GM06990 (cell line): ENCODE data around the gene ALDH9A1.

ENCODE experiments used
- DNase-seq: peaks from one replicate; pipeline ENCODE4 v3.0.0-alpha.2; 2011; ENCODE audit not compliant: insufficient read length; ENCODE audit errors: extremely low read depth
- H3K27me3 ChIP-seq: replicated peaks from 2 replicates; pipeline ENCODE4 v1.6.0; 2011; ENCODE audit warnings: low read length; ENCODE audit not compliant: control insufficient read depth, insufficient read depth
- H3K36me3 ChIP-seq: 2 replicates; pipeline ENCODE4 v1.5.1; 2011; ENCODE audit warnings: low read length; ENCODE audit not compliant: control insufficient read depth, insufficient read depth
- H3K4me3 ChIP-seq: replicated peaks from 2 replicates; pipeline ENCODE4 v1.5.1; 2011; ENCODE audit warnings: low read depth, mild to moderate bottlenecking, control low read depth, low read length
- CTCF ChIP-seq: IDR thresholded peaks from 2 replicates; pipeline ENCODE4 v1.5.1; 2011; ENCODE audit warnings: low read length, control low read depth, mild to moderate bottlenecking, inconsistent platforms; ENCODE audit not compliant: insufficient read depth, poor library complexity, severe bottlenecking

Gene ALDH9A1

DNA sequence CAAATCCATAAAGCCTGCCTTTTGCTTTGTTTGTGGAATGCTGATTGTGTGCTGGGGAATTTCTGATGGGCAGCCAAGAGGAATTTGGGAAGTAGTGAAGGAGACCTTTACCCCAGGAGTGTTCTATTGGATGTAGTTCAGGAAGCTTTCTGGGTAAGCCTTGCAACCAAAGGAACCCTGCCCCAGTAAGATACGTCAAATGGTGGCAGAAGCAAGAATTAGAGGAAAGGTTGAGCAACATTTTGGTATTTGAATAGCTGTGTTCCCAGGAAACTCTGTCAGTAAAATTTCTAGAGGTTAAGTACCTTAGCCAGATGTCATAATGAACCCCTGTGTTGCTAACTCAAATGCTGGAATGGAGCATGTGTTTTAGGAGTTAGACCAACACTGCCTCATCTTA lies 60.9 kb downstream of the ALDH9A1 start:
- H3K36me3 ChIP-seq, result no peaks in the 10 kb centered on the region
- H3K27me3 ChIP-seq, result no peaks in the 10 kb centered on the region
- no peak for DNase-seq
- H3K4me3 ChIP-seq, result no peak overlapping the region
- TF ChIP-seq CTCF, result no peak

DNA sequence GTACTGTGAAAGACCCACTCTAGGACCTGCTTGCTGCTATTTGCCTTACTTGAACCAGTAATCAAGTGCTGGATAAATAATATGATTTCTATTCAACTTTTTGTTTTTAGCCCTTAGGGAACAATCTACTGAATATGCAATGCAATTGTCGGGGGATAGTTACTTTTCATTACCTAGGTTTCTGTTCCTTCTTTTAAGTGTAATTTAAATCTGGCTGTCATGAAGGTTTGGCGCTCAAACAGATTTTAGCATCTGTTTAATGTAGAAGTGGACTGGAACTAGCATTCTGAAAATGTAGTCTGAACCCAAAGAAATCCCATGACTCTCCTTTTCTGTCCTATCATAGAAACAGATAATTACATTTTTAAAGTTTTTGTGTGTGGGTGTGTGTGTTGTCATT lies 62.5 kb downstream of the ALDH9A1 start:
- DNase-seq, result no peak
- TF ChIP-seq CTCF, result no peak
- Histone ChIP-seq H3K36me3 (no peaks in the 10 kb centered on the region), H3K27me3 (no peaks in the 10 kb centered on the region), H3K4me3 (no peak overlapping the region)

DNA sequence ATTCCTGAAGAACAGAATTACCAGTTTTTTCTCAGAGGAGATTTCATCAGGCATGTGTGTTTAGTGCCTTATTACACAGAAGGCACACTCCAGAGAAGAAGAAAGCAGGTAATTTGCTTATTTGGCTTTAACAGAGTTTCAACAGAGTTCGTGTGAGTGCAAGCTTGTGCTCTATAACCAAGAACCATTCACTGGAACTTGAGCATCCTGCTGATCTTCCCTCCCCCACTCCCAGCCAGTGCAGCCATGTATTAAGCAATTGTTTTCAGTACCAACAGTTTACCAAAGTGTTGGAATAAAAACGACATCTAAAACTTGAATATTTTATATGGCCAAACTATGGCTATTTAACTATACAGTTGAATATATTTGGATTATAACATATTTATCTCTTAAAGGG lies 63.0 kb downstream of the ALDH9A1 start:
- TF ChIP-seq CTCF, result no peak
- Histone ChIP-seq H3K36me3 (no peaks in the 10 kb centered on the region), H3K4me3 (no peak overlapping the region), H3K27me3 (no peaks in the 10 kb centered on the region)
- no peak for DNase-seq

DNA sequence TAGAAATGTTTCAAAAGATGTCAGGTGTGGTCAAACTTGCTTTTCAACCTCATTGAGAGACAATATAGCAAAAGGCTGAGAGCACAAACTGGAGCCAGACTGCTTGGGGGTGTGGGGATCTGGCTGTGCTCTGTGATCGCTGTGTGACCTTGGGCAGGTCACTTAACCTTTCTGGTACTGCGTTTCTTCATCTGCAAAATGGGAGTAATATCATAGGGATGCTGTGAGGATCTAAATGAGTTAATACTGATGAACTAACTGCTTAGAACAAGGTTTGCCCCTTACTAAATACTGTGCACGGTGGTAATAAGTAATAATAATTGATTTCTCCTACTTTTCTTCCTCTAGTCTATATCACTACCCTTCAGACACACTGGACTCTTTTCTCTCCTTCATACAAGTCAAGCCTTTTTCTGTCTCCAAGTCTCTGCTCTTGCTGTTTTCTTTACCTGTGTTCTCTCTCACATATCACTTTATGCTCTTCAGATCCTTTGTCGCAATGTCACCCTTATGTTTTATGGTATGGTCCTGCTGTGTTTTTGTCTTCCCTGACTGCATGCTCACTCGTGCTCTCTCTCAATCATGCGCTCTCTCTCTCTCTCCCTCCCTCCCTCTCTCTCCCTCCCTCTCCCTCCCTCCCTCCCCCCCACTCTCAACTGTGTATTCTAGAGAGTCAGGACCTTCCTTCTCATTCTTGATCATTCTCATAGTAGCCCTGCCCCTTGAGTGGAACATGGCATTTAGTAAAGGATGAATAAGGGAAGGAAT lies 64.0 kb downstream of the ALDH9A1 start:
- no peak for DNase-seq
- no peak overlapping the region for H3K4me3 ChIP-seq
- no peaks in the 10 kb centered on the region for H3K27me3 ChIP-seq
- H3K36me3 ChIP-seq, result no peaks in the 10 kb centered on the region
- TF ChIP-seq CTCF, result no peak

- no peak for DNase-seq
- no peak for TF ChIP-seq CTCF
These were observed 64.7 kb downstream of the ALDH9A1 start for GRCh38 chr1:165633614-165634013.

GRCh38 chr1:165632491-165632890 lies 65.9 kb downstream of the ALDH9A1 start:
- H3K4me3 ChIP-seq, result no peak overlapping the region
- TF ChIP-seq CTCF, result no peak
- DNase-seq, result no peak
- H3K36me3 ChIP-seq, result no peaks in the 10 kb centered on the region
- no peaks in the 10 kb centered on the region for H3K27me3 ChIP-seq

More at GRCh38 chr1:165633614-165634013, 64.7 kb downstream of the ALDH9A1 start:
- Histone ChIP-seq H3K27me3 (no peaks in the 10 kb centered on the region), H3K4me3 (no peak overlapping the region), H3K36me3 (no peaks in the 10 kb centered on the region)
